ENCODE data around the gene B4GALT2.

- TF ChIP-seq CTCF (conservative IDR thresholded peaks at IDR 0.05) (no peak), EZH2 (IDR thresholded peaks at IDR 0.05; ENCODE audit: low read depth) (no peak)
Measured at GRCh38 chr1:43961692-43962091, 17.3 kb upstream of the B4GALT2 start.
